Spleen (tissue), 7 donors: ENCODE measurements around the gene PLXND1.

Experiments used
- CTCF ChIP-seq, 11 experiments: fragments of 200-600 bp in 7 of 11; fragments of 450-650 bp in 4 of 11; sonication (generic) in 4 of 11; IDR thresholded peaks in 8 of 11; conservative IDR thresholded peaks in 3 of 11; 1 replicate in 7 of 11; 2 replicates in 4 of 11; pipeline versions ENCODE4 v1.4.0 to v1.8.0; 2016 to 2021; ENCODE audit warnings: antibody characterized with exemption in 11 of 11, inconsistent platforms in 4 of 11, mild to moderate bottlenecking in 1 of 11
- POLR2A ChIP-seq, 3 donors: fragments of 450-650 bp; IDR thresholded peaks; one replicate each; pipeline ENCODE4 v1.5.1; 2017; ENCODE audit warnings: antibody characterized with exemption in 3 of 3, mild to moderate bottlenecking in 1 of 3
- POLR2AphosphoS5 ChIP-seq, 3 donors: sonication (generic); formaldehyde crosslinking; IDR thresholded peaks; one replicate each; pipeline ENCODE4 v1.5.1; 2017; ENCODE audit warnings: antibody characterized with exemption in 3 of 3
- donor health status: DM: no; HTN: no; CAD: no; lungs with moderate emphysema.
- donor health status: DM: no; HTN: no; CAD: no.
- donor health status: DM: no; HTN: no; CAD: no.

DNA sequence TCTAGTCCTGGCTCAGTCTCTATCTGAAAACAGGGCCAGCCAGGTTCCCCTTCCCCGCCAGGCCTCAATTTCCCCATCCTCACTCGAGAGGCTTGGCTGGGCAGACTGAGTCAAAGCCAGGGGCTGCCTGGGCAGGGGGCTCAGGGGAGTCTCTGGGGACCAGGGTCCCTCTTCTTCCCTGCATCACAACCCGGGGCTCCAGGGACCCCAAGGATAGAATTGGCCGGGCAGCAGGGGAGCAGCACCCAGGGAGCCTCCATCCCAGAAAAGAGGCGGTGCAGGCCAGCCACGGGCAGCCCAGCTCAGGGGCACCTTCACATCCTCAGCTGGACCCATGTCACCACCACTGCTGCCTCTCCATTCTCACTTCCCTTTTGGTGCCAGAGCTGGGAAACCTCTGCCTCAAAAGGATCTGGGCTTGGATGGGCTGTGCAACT, 13.3 kb upstream of the PLXND1 start:
- TF ChIP-seq CTCF (IDR thresholded peaks at IDR 0.05 in 8 of 11, conservative IDR thresholded peaks at IDR 0.05 in 3 of 11) (no peak), POLR2A (IDR thresholded peaks at IDR 0.05) (no peak), POLR2AphosphoS5 (IDR thresholded peaks at IDR 0.05) (no peak)
